GM12878 (cell line): ENCODE measurements around the gene FZD8.

Source experiments
- BCLAF1 ChIP-seq: fragments of 450-650 bp; IDR thresholded peaks from 2 replicates; pipeline ENCODE4 v1.6.1; 2017; ENCODE audit warnings: antibody characterized with exemption, mild to moderate bottlenecking, moderate library complexity
- BRCA1 ChIP-seq: IDR thresholded peaks from 2 replicates; pipeline ENCODE4 v1.6.1; 2011; ENCODE audit warnings: low read depth, low read length, improper control_type of control experiment
- CTCF ChIP-seq, 3 experiments: IDR thresholded peaks in 2 of 3; conservative IDR thresholded peaks in 1 of 3; 2 replicates each; pipeline ENCODE4 v1.5.1; 2011; ENCODE audit warnings: low read depth in 3 of 3, low read length in 3 of 3, mild to moderate bottlenecking in 3 of 3, control low read depth in 2 of 3, moderate library complexity in 2 of 3, inconsistent platforms in 1 of 3, mixed read lengths in 1 of 3; ENCODE audit not compliant: control insufficient read depth in 2 of 3, insufficient read depth in 1 of 3; ENCODE audit errors: extremely low read depth in 1 of 3
- EP300 ChIP-seq, 2 experiments: fragments of 150-350 bp in 1 of 2; IDR thresholded peaks; 2 replicates each; pipeline ENCODE4 v1.6.1; 2011 to 2012; ENCODE audit warnings: low read depth in 2 of 2, low read length in 2 of 2, borderline replicate concordance in 1 of 2, improper control_type of control experiment in 1 of 2, inconsistent platforms in 1 of 2; ENCODE audit not compliant: control insufficient read depth in 1 of 2
- GABPA ChIP-seq: IDR thresholded peaks from 2 replicates; pipeline ENCODE4 v1.6.1; 2014; ENCODE audit warnings: antibody characterized with exemption, low read depth, mild to moderate bottlenecking, inconsistent platforms
- JUND ChIP-seq: IDR thresholded peaks from 2 replicates; pipeline ENCODE4 v1.6.1; 2012; ENCODE audit warnings: low read depth, mild to moderate bottlenecking, low read length, improper control_type of control experiment, moderate library complexity
- SMC3 ChIP-seq: IDR thresholded peaks from 2 replicates; pipeline ENCODE4 v1.6.1; 2011; ENCODE audit warnings: low read length, improper control_type of control experiment, borderline replicate concordance
- SREBF1 ChIP-seq: IDR thresholded peaks from 2 replicates; pipeline ENCODE4 v1.6.1; 2012; ENCODE audit warnings: mild to moderate bottlenecking, low read length
- SRF ChIP-seq, 2 experiments: IDR thresholded peaks; 2 replicates each; pipeline ENCODE4 v1.6.1; 2011; ENCODE audit warnings: low read depth in 2 of 2, low read length in 2 of 2, mild to moderate bottlenecking in 1 of 2, moderate library complexity in 1 of 2

GRCh38 chr10:35637462-35637861, 4.6 kb downstream of the FZD8 start:
- TF ChIP-seq EP300 (IDR thresholded peaks at IDR 0.05; ENCODE audit: borderline replicate concordance in 1 of 2, control insufficient read depth in 1 of 2, low read depth in 2 of 2, low read length in 2 of 2) = no peak
- no peak for TF ChIP-seq JUND
- TF ChIP-seq BCLAF1 = no peak
- no peak for TF ChIP-seq SRF (IDR thresholded peaks at IDR 0.05; ENCODE audit: low read depth in 2 of 2, low read length in 2 of 2)
- no peak for TF ChIP-seq SREBF1
- TF ChIP-seq BRCA1 = no peak
- no peak for TF ChIP-seq CTCF (IDR thresholded peaks at IDR 0.05 in 2 of 3, conservative IDR thresholded peaks at IDR 0.05 in 1 of 3; ENCODE audit: control insufficient read depth in 2 of 3, extremely low read depth in 1 of 3, insufficient read depth in 1 of 3, low read depth in 3 of 3, low read length in 3 of 3)
- TF ChIP-seq SMC3 = no peak
- TF ChIP-seq GABPA = no peak
